Activated T-cell treated with anti-CD3 and anti-CD28 coated beads, Interleukin-2, amount 50 U/mL, for 4 hours (primary cell): ENCODE results near the gene HAAO. TPM values are rescaled to one million over a fixed set of nuclear protein-coding genes. Genes with fewer than 3 reads are reported as not detected.
A peak's percentile ranks its signal among the peaks of the same experiment; 100 is the strongest.

Experiments
- ATAC-seq, 2 donors: fragments of 200-7000 bp; cut with Tn5 transposase; one replicate each; pipeline ENCODE4 v1.10.0; 2021
- DNase-seq: peaks from one replicate; pipeline ENCODE4 v3.0.0-alpha.2; 2020
- H3K27me3 Mint-ChIP-seq: one replicate; pipeline ENCODE4 v1.8.0; 2021; ENCODE audit warnings: low read depth, mixed read lengths
- H3K36me3 Mint-ChIP-seq: one replicate; pipeline ENCODE4 v1.8.0; 2022; ENCODE audit warnings: mixed read lengths; ENCODE audit not compliant: insufficient read depth
- H3K4me1 Mint-ChIP-seq: one replicate; pipeline ENCODE4 v1.8.0; 2021; ENCODE audit warnings: low read depth, mixed read lengths
- H3K4me3 Mint-ChIP-seq: one replicate; pipeline ENCODE4 v1.8.0; 2021; ENCODE audit warnings: mild to moderate bottlenecking, moderate library complexity, mixed read lengths
- H3K9me3 Mint-ChIP-seq: one replicate; pipeline ENCODE4 v1.8.0; 2021; ENCODE audit warnings: mixed read lengths
- total RNA-seq, 3 donors: library from RNA; stranded (reverse); gene quantifications; one replicate each; pipeline ENCODE4 v1.2.1, GENCODE V29; 2021

The HAAO gene
- total RNA-seq, 3 donors from 2014 or later: 0.24 to 0.30 TPM; not detected in 1

GRCh38 chr2:42771546-42772153 is 20.7 kb downstream of the HAAO start:
- Mint-ChIP-seq H3K36me3 (no peaks in the 10 kb centered on the region), H3K27me3 (no peaks in the 10 kb centered on the region), H3K4me1 (peaks cover 13% of the 10 kb centered on the region), H3K4me3 (no peak overlapping the region), H3K9me3 (no peaks in the 10 kb centered on the region)
- ATAC-seq (no peak), DNase-seq (no peak)

GRCh38 chr2:42770288-42771131 is 21.9 kb downstream of the HAAO start:
- DNase-seq (no peak), ATAC-seq (peak in 1 of 2 donors; percentile 63)
- H3K4me1 Mint-ChIP-seq: peaks cover 7% of the 10 kb centered on the region
- H3K9me3 Mint-ChIP-seq: no peaks in the 10 kb centered on the region
- H3K27me3 Mint-ChIP-seq: no peaks in the 10 kb centered on the region
- H3K36me3 Mint-ChIP-seq: no peaks in the 10 kb centered on the region
- H3K4me3 Mint-ChIP-seq: no peak overlapping the region

- DNase-seq (no peak), ATAC-seq (peak in 1 of 2 donors; percentile 18)
- H3K36me3 Mint-ChIP-seq: no peaks in the 10 kb centered on the region
- H3K27me3 Mint-ChIP-seq: no peaks in the 10 kb centered on the region
- H3K4me1 Mint-ChIP-seq: no peaks in the 10 kb centered on the region
- H3K4me3 Mint-ChIP-seq: no peak overlapping the region
- H3K9me3 Mint-ChIP-seq: no peaks in the 10 kb centered on the region
Observed at GRCh38 chr2:42769583-42770287, 22.6 kb downstream of the HAAO start.

GRCh38 chr2:42768706-42769256 is 23.6 kb downstream of the HAAO start:
- no peaks in the 10 kb centered on the region for H3K36me3 Mint-ChIP-seq

GRCh38 chr2:42767899-42768705 is 24.3 kb downstream of the HAAO start:
- Mint-ChIP-seq H3K27me3 (no peaks in the 10 kb centered on the region), H3K9me3 (no peaks in the 10 kb centered on the region), H3K4me1 (no peaks in the 10 kb centered on the region), H3K36me3 (peaks cover 1% of the 10 kb centered on the region), H3K4me3 (no peak overlapping the region)
- no peak for DNase-seq
- ATAC-seq: no peak

More at GRCh38 chr2:42768706-42769256, 23.6 kb downstream of the HAAO start:
- no peaks in the 10 kb centered on the region for H3K4me1 Mint-ChIP-seq
- no peak overlapping the region for H3K4me3 Mint-ChIP-seq
- no peaks in the 10 kb centered on the region for H3K9me3 Mint-ChIP-seq
- no peaks in the 10 kb centered on the region for H3K27me3 Mint-ChIP-seq
- no peak for ATAC-seq
- DNase-seq: no peak

- no peak for ATAC-seq
Observed at GRCh38 chr2:42767080-42767898, 25.1 kb downstream of the HAAO start.

GRCh38 chr2:42765686-42766085 is 26.7 kb downstream of the HAAO start:
- ATAC-seq (no peak), DNase-seq (no peak)
- Mint-ChIP-seq H3K9me3 (no peaks in the 10 kb centered on the region), H3K27me3 (no peaks in the 10 kb centered on the region), H3K36me3 (peaks cover 4% of the 10 kb centered on the region), H3K4me1 (no peaks in the 10 kb centered on the region), H3K4me3 (no peak overlapping the region)

More at GRCh38 chr2:42767080-42767898, 25.1 kb downstream of the HAAO start:
- H3K9me3 Mint-ChIP-seq: no peaks in the 10 kb centered on the region
- no peak for DNase-seq
- H3K4me1 Mint-ChIP-seq: no peaks in the 10 kb centered on the region
- H3K36me3 Mint-ChIP-seq: peaks cover 4% of the 10 kb centered on the region
- H3K27me3 Mint-ChIP-seq: no peaks in the 10 kb centered on the region
- no peak overlapping the region for H3K4me3 Mint-ChIP-seq

GRCh38 chr2:42764901-42765300 is 27.5 kb downstream of the HAAO start:
- Mint-ChIP-seq H3K4me1 (no peaks in the 10 kb centered on the region), H3K9me3 (no peaks in the 10 kb centered on the region), H3K4me3 (no peak overlapping the region), H3K36me3 (peaks cover 4% of the 10 kb centered on the region), H3K27me3 (no peaks in the 10 kb centered on the region)
- ATAC-seq: no peak
- no peak for DNase-seq

GRCh38 chr2:42764096-42764495 is 28.3 kb downstream of the HAAO start, which contains the start of gene OXER1:
OXER1 (minus strand) TSS chr2:42764135; CDS start chr2:42764062, 73 bp downstream.
- no peak for ATAC-seq
- Mint-ChIP-seq H3K4me1 (no peaks in the 10 kb centered on the region), H3K4me3 (no peak within 1 kb of the TSS), H3K36me3 (peaks cover 4% of the 10 kb centered on the region), H3K27me3 (no peaks in the 10 kb centered on the region), H3K9me3 (no peaks in the 10 kb centered on the region)
- DNase-seq: no peak

- Mint-ChIP-seq H3K27me3 (no peaks in the 10 kb centered on the region), H3K36me3 (peaks cover 4% of the 10 kb centered on the region), H3K4me3 (no peak overlapping the region), H3K9me3 (no peaks in the 10 kb centered on the region), H3K4me1 (no peaks in the 10 kb centered on the region)
- no peak for DNase-seq
- ATAC-seq: no peak
Observed at GRCh38 chr2:42762823-42763804, 29.3 kb downstream of the HAAO start.

GRCh38 chr2:42762155-42762554 is 30.2 kb downstream of the HAAO start:
- DNase-seq (no peak), ATAC-seq (no peak)
- Mint-ChIP-seq H3K9me3 (no peaks in the 10 kb centered on the region), H3K27me3 (no peaks in the 10 kb centered on the region), H3K36me3 (peaks cover 4% of the 10 kb centered on the region), H3K4me1 (no peaks in the 10 kb centered on the region), H3K4me3 (no peak overlapping the region)

- DNase-seq: no peak
- peaks cover 4% of the 10 kb centered on the region for H3K36me3 Mint-ChIP-seq
- no peaks in the 10 kb centered on the region for H3K9me3 Mint-ChIP-seq
- ATAC-seq: no peak
- no peaks in the 10 kb centered on the region for H3K27me3 Mint-ChIP-seq
- no peaks in the 10 kb centered on the region for H3K4me1 Mint-ChIP-seq
- no peak overlapping the region for H3K4me3 Mint-ChIP-seq
Observed at GRCh38 chr2:42761554-42761953, 30.8 kb downstream of the HAAO start.
